ENCODE data around the gene EFEMP2. TPM values are rescaled to one million over a fixed set of nuclear protein-coding genes. Genes with fewer than 3 reads are reported as not detected.
"Not testable (repeated sequence)": the region's sequence is repeated elsewhere in the genome, so short reads cannot be mapped to it uniquely, and the experiment has no call there.

The EFEMP2 gene
- polyA plus RNA-seq, 3 donors, result 111 to 137 (median 118) TPM

DNA sequence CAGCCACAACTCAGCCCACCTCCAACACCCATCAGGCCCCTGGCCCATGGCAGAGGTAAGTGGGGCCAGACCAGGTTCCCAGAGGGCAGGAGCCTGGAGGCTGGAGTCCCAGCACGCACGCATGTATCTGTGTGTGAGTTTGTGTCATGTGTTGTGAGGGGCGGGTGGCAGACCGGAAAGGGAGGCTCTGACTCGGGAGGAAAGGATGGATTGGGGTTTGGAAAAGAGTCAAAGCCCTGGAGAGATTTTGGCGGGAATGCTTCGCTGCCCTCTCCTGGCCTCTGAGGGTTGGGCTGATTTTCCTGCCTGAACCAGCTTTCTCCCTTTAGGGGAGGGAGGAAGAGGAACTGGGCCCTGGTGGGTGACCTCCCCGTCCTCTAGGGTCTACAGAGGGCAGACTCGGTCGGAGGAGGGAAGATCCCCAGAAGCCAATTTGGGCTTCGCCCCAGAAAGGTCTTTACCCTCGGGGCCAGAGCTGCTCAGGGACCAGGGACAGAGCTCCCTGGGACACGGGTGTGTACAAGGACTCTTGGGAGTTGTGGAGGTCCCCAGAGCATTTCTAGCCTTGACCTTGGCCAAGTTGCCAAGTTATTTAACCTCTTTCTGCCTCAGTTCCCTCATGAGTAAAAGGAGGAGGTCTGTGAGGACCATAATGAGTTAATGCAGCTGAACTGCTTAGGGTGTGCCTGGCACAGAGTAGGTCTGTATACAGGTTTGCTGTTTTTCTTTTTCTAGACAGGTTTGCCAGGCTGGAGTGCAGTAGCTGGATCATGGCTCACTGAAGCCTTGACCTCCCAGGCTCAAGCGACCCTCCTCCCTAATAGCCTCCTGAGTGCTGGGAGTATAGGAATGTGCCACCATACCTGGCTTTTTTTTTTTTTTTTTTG, 39.3 kb upstream of the EFEMP2 start:
- DNase-seq, result peak; percentile 55

- no peak for DNase-seq
Observed at GRCh38 chr11:65907878-65908277, 35.3 kb upstream of the EFEMP2 start.

DNA sequence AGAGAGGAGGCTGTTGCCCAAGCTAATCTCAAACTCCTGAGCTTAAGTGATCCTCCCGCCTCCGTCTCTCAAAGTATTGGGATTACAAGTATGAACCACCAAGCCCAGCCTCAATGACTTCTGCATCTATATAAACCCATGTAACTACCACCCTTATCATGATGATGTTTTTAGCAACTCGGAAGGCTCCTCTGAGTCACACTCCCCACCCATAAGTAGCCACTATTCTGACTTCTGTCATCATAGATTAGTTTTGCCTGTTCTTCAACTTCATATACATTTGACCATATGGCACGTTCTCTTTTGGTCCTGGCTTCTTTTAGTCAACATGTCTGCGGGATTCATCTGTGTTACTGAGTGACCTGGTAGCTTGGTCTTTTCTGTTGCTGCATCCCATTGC, 34.0 kb upstream of the EFEMP2 start:
- DNase-seq, result no peak

DNA sequence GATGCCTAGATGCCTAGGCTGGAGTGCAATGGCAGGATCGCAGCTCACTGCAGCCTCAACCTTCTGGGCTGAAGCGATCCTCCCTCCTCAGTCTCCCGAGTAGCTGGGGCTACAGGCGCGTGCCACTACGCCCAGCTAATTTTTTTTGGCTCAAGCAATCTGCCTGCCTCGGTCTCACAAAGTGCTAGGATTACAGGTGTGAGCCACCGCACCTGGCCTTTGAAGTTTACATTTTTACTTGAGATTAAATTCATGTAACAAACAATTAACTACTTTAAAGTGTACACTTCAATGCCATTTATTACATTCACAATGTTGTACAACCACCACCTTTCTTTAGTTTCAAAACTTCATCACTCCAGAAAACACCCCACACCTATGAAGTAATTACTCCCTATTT, 31.1 kb upstream of the EFEMP2 start:
- DNase-seq, result no peak

DNA sequence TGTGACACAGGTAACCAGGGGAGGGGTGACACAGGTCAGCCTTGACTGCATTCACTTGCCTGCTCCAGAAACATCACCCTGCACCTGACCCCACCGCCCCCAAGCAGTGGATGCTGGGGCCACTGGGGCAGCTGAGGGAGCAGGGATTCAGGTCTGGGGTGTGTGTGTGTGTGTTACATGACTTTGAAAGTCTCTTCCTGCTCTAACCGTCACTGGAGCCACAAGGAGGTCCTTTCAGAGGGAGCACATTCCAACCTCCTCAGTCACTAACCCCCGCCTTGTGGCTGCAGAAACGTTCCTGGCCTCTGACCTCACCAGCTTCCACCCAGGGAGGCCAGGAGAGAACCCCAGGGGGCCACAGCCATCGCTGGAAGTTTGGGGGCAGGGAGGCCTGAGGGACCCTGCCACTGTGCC, 30.5 kb upstream of the EFEMP2 start:
- DNase-seq, result no peak

GRCh38 chr11:65900899-65901180, 28.2 kb upstream of the EFEMP2 start:
- no peak for DNase-seq

- DNase-seq, result peak; percentile 61
Observed at GRCh38 chr11:65900125-65900898, 27.7 kb upstream of the EFEMP2 start, which contains the start of gene FOSL1. Gene FOSL1, minus strand, starts transcription at chr11:65900388. Its CDS starts 49 bp downstream, at chr11:65900339.

DNA sequence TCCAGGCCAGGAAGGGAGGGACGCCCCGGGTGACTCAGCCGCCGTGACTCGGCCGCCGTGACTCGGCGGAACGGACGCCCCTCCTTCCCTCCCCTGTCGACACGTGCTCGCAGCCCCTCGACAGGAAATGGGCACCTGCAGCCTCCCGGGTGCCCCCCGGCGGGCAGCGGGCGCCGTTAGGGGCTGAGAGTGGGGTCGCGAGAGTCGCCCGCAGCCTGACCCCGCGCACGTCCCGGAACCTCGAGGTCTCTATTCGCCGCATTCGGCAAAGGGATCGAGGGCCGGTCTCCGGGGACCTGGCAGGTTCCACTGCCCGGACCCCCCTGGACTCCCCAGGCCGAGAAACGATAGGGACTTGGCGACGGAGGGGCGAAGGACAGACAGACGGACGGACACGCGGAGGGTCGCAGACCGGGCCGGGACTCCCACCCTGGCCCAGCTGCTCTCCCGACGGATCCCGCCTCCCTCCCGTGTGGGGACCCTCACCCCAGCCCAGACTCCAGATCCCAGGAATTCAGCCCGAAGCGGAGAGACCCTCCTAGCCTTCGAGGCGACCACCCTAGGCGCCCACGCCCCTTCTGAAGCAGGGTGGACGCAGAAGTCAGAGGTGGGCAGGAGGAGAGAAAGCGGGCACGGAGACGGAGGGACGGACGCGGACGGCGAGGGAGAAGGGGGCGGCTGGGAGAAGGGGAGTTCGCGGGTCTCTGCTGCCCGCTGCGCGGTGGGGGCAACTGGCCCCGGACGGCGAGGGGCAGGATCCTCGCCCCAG, 26.9 kb upstream of the EFEMP2 start:
- peak; percentile 35 for DNase-seq

DNA sequence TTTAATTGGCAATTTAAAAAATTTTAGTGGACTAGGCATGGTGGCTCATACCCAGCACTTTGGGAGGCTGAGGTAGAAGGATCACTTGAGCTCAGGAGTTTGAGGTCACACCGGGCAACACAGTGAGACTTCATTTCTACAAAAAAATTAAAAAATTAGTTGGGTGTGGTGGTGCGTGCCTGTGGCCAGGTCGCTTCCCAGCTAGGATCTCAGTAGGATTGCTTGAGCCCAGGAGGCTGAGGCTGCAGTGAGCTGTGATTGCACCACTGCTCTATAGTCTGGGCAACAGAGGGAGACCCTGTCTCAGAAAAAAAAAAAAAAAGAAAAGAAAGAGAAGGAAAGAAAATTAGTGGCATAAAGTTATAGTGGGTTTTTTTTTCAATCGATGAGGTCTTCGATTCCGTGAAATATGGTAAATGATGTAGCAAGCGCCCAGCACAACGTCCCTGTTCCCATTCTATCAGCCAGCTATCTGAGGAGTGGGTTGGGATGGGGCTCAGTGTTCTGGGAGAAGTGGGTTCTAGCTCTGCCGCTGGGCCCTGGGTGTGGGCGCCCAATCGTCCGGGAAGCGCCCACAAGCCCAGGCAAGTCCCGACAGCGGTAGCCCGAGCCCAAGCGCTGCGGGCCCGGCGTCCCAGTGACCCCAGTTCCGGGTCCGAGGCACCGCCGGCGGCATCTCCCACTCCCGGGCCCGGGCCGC, 26.2 kb upstream of the EFEMP2 start:
- DNase-seq, result no peak

- no peak for DNase-seq
Observed at GRCh38 chr11:65897020-65897471, 24.4 kb upstream of the EFEMP2 start.

- DNase-seq, result no peak
Observed at GRCh38 chr11:65896034-65896999, 23.7 kb upstream of the EFEMP2 start.

DNA sequence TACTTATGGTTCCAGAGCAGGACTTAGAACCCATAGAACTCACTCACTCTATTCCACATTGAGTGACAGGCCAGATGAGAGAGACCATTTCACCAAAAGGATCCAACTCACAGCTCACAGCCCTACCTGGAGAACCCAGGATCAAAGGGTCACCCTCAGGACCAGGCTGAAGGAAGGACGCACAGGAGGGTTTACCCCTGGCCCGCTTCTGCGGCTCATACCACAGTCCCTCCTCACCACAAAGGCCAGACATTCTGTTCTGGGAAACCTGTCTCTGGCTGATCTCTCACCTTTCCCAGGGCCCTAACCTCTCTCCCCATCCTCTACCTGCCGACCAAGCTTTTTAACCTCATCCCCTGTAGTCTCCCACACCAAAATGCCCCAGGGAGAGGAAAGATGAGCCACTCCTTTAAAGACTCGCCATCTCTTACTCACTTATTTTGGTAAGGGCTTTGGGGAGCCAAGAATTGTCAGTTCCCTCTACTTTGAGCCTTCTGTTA, 22.9 kb upstream of the EFEMP2 start:
- no peak for DNase-seq

- DNase-seq, result no peak
Observed at GRCh38 chr11:65894034-65894591, 21.5 kb upstream of the EFEMP2 start.

- no peak for DNase-seq
Observed at GRCh38 chr11:65892661-65893317, 20.2 kb upstream of the EFEMP2 start.

GRCh38 chr11:65892137-65892540, 19.5 kb upstream of the EFEMP2 start:
- not testable (repeated sequence) for DNase-seq

GRCh38 chr11:65891219-65892136, 18.9 kb upstream of the EFEMP2 start:
- DNase-seq, result no peak

- peak; percentile 97 for DNase-seq
Observed at GRCh38 chr11:65890324-65891218, 18.0 kb upstream of the EFEMP2 start, which contains the start of gene CCDC85B. Gene CCDC85B, plus strand, starts transcription at chr11:65890673. Its CDS starts 111 bp downstream, at chr11:65890784.

All from renal pelvis (tissue), 4 donors.